Measurements from ENCODE around the gene DCUN1D5. TPM values are rescaled to one million over a fixed set of nuclear protein-coding genes. Genes with fewer than 3 reads are reported as not detected.

Gene DCUN1D5
- total and polyA plus RNA-seq, 4 donors: 12.0 to 17.7 (median 15.1) TPM

DNA sequence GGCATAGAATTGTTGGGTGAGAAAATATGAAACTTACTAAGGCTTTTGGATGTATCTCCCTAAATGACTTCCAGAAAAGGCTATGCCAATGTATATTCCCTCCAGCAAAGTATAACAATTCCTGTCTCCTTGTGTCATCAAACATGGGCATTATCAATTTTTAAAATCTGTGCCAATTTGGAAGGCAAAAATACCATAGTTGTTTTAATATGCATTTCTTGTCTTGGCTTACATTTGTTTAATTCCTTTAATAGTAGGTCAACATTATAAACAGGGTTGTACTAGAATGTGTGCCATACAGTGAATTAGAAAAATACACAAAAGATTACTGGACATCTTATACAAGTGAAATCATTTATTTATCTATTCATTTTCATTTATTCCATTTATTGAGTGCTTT, 41.6 kb downstream of the DCUN1D5 start:
- no peak for DNase-seq (ENCODE audit: low spot score)
- Histone ChIP-seq H3K9ac (ENCODE audit: low read depth in 1 of 2, low read length in 2 of 2) (no peak overlapping the region), H3K4me3 (ENCODE audit: low read depth in 1 of 3, low read length in 3 of 3) (no peak overlapping the region), H3K36me3 (ENCODE audit: control insufficient read depth in 4 of 4, insufficient read depth in 3 of 4, low read depth in 1 of 4, low read length in 3 of 4) (no peaks in the 10 kb centered on the region), H3K9me3 (ENCODE audit: control insufficient read depth in 4 of 4, low read length in 3 of 4) (no peaks in the 10 kb centered on the region), H3K4me1 (ENCODE audit: control insufficient read depth in 4 of 4, insufficient read depth in 4 of 4, low read length in 3 of 4) (no peaks in the 10 kb centered on the region), H3K27me3 (ENCODE audit: control insufficient read depth in 4 of 4, insufficient read depth in 4 of 4, low read length in 3 of 4) (no peaks in the 10 kb centered on the region), H3K27ac (ENCODE audit: low read depth in 1 of 2, low read length in 2 of 2) (no peak overlapping the region)
- TF ChIP-seq, protein P1, sequence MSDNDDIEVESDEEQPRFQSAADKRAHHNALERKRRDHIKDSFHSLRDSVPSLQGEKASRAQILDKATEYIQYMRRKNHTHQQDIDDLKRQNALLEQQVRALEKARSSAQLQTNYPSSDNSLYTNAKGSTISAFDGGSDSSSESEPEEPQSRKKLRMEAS (IDR thresholded peaks at IDR 0.05): no peak
- TF ChIP-seq, protein P2, sequence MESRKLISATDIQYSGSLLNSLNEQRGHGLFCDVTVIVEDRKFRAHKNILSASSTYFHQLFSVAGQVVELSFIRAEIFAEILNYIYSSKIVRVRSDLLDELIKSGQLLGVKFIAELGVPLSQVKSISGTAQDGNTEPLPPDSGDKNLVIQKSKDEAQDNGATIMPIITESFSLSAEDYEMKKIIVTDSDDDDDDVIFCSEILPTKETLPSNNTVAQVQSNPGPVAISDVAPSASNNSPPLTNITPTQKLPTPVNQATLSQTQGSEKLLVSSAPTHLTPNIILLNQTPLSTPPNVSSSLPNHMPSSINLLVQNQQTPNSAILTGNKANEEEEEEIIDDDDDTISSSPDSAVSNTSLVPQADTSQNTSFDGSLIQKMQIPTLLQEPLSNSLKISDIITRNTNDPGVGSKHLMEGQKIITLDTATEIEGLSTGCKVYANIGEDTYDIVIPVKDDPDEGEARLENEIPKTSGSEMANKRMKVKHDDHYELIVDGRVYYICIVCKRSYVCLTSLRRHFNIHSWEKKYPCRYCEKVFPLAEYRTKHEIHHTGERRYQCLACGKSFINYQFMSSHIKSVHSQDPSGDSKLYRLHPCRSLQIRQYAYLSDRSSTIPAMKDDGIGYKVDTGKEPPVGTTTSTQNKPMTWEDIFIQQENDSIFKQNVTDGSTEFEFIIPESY (IDR thresholded peaks at IDR 0.05): no peak
- no peak for TF ChIP-seq NR2F2 (IDR thresholded peaks at IDR 0.05)
- no peak for TF ChIP-seq TAF1 (conservative IDR thresholded peaks at IDR 0.05)
- no peak for TF ChIP-seq HNF4G (IDR thresholded peaks at IDR 0.05)
- TF ChIP-seq EGR1 (IDR thresholded peaks at IDR 0.05; ENCODE audit: low read depth in 2 of 2): no peak
- no peak for TF ChIP-seq RAD21 (IDR thresholded peaks at IDR 0.05)
- no peak for TF ChIP-seq YY1 (IDR thresholded peaks at IDR 0.05)
- TF ChIP-seq GABPA (IDR thresholded peaks at IDR 0.05 in 1 of 2, conservative IDR thresholded peaks at IDR 0.05 in 1 of 2): no peak
- TF ChIP-seq, protein P3, sequence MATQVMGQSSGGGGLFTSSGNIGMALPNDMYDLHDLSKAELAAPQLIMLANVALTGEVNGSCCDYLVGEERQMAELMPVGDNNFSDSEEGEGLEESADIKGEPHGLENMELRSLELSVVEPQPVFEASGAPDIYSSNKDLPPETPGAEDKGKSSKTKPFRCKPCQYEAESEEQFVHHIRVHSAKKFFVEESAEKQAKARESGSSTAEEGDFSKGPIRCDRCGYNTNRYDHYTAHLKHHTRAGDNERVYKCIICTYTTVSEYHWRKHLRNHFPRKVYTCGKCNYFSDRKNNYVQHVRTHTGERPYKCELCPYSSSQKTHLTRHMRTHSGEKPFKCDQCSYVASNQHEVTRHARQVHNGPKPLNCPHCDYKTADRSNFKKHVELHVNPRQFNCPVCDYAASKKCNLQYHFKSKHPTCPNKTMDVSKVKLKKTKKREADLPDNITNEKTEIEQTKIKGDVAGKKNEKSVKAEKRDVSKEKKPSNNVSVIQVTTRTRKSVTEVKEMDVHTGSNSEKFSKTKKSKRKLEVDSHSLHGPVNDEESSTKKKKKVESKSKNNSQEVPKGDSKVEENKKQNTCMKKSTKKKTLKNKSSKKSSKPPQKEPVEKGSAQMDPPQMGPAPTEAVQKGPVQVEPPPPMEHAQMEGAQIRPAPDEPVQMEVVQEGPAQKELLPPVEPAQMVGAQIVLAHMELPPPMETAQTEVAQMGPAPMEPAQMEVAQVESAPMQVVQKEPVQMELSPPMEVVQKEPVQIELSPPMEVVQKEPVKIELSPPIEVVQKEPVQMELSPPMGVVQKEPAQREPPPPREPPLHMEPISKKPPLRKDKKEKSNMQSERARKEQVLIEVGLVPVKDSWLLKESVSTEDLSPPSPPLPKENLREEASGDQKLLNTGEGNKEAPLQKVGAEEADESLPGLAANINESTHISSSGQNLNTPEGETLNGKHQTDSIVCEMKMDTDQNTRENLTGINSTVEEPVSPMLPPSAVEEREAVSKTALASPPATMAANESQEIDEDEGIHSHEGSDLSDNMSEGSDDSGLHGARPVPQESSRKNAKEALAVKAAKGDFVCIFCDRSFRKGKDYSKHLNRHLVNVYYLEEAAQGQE (IDR thresholded peaks at IDR 0.05): no peak
- no peak for TF ChIP-seq SP1 (IDR thresholded peaks at IDR 0.05)
- TF ChIP-seq JUND (IDR thresholded peaks at IDR 0.05): no peak
- TF ChIP-seq FOXA2 (IDR thresholded peaks at IDR 0.05): no peak
- TF ChIP-seq, protein P4, sequence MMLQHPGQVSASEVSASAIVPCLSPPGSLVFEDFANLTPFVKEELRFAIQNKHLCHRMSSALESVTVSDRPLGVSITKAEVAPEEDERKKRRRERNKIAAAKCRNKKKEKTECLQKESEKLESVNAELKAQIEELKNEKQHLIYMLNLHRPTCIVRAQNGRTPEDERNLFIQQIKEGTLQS (IDR thresholded peaks at IDR 0.05): no peak

DNA sequence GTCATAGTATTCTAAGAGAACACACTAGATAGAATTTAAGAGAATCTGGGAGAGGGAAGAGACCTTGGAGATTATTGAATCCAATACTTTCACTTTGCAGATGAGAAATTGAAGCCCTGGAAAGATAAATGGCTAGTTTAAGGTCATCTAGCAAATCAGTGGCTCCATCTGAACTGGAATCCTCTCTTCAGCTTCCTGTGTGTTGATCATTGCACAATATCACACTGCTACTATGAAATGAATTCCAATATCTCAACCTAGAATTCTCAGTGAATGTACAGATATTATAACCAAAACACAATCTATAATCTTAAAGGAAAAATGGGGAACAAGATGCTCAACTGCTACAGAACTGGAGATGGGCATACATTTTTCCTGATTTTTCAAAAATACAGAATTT, 44.1 kb downstream of the DCUN1D5 start:
- no peaks in the 10 kb centered on the region for H3K27me3 ChIP-seq (ENCODE audit: control insufficient read depth in 4 of 4, insufficient read depth in 4 of 4, low read length in 3 of 4)
- DNase-seq (ENCODE audit: low spot score): no peak
- H3K9ac ChIP-seq (ENCODE audit: low read depth in 1 of 2, low read length in 2 of 2): no peak overlapping the region
- H3K9me3 ChIP-seq (ENCODE audit: control insufficient read depth in 4 of 4, low read length in 3 of 4): no peaks in the 10 kb centered on the region
- H3K4me3 ChIP-seq (ENCODE audit: low read depth in 1 of 3, low read length in 3 of 3): no peak overlapping the region
- H3K4me1 ChIP-seq (ENCODE audit: control insufficient read depth in 4 of 4, insufficient read depth in 4 of 4, low read length in 3 of 4): peaks cover 0 to 2% (median 0%) of the 10 kb centered on the region in 4 donors
- H3K27ac ChIP-seq (ENCODE audit: low read depth in 1 of 2, low read length in 2 of 2): no peak overlapping the region
- H3K36me3 ChIP-seq (ENCODE audit: control insufficient read depth in 4 of 4, insufficient read depth in 3 of 4, low read depth in 1 of 4, low read length in 3 of 4): no peaks in the 10 kb centered on the region
- TF ChIP-seq, protein P3 (IDR thresholded peaks at IDR 0.05): no peak
- no peak for TF ChIP-seq GABPA (IDR thresholded peaks at IDR 0.05 in 1 of 2, conservative IDR thresholded peaks at IDR 0.05 in 1 of 2)
- TF ChIP-seq, protein P2 (IDR thresholded peaks at IDR 0.05): no peak
- TF ChIP-seq, protein P4 (IDR thresholded peaks at IDR 0.05): no peak
- no peak for TF ChIP-seq FOXA1 (IDR thresholded peaks at IDR 0.05)
- no peak for TF ChIP-seq YY1 (IDR thresholded peaks at IDR 0.05)
- no peak for TF ChIP-seq RXRA (IDR thresholded peaks at IDR 0.05)
- TF ChIP-seq, protein P5, sequence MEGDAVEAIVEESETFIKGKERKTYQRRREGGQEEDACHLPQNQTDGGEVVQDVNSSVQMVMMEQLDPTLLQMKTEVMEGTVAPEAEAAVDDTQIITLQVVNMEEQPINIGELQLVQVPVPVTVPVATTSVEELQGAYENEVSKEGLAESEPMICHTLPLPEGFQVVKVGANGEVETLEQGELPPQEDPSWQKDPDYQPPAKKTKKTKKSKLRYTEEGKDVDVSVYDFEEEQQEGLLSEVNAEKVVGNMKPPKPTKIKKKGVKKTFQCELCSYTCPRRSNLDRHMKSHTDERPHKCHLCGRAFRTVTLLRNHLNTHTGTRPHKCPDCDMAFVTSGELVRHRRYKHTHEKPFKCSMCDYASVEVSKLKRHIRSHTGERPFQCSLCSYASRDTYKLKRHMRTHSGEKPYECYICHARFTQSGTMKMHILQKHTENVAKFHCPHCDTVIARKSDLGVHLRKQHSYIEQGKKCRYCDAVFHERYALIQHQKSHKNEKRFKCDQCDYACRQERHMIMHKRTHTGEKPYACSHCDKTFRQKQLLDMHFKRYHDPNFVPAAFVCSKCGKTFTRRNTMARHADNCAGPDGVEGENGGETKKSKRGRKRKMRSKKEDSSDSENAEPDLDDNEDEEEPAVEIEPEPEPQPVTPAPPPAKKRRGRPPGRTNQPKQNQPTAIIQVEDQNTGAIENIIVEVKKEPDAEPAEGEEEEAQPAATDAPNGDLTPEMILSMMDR (IDR thresholded peaks at IDR 0.05; ENCODE audit: low read depth, low read length, missing input control): no peak
- TF ChIP-seq, protein P1 (IDR thresholded peaks at IDR 0.05): no peak
- no peak for TF ChIP-seq FOXA2 (IDR thresholded peaks at IDR 0.05)
- TF ChIP-seq JUND (IDR thresholded peaks at IDR 0.05): no peak
- no peak for TF ChIP-seq SP1 (IDR thresholded peaks at IDR 0.05)
- no peak for TF ChIP-seq RAD21 (IDR thresholded peaks at IDR 0.05)
